ENCODE measurements around the gene POU1F1.

- TF ChIP-seq CTCF (IDR thresholded peaks at IDR 0.05) (no peak), POLR2A (IDR thresholded peaks at IDR 0.05) (no peak)
Observed at GRCh38 chr3:87311309-87311708, 34.9 kb upstream of the POU1F1 start.

Data from thyroid gland (tissue), 4 donors.